ENCODE measurements around the gene DRD1. TPM values are rescaled to one million over a fixed set of nuclear protein-coding genes. Genes with fewer than 3 reads are reported as not detected.
"Not testable (repeated sequence)": the region's sequence is repeated elsewhere in the genome, so short reads cannot be mapped to it uniquely, and the experiment has no call there.

Gene DRD1
- total RNA-seq, 1 donor from 2014 or later: 18.3 TPM

- FAIRE-seq (no peak), DNase-seq (ENCODE audit: low spot score in 2 of 2) (no peak)
Measured at GRCh38 chr5:175438234-175438857, 5.6 kb downstream of the DRD1 start.

- no peak for FAIRE-seq
- DNase-seq (ENCODE audit: low spot score in 2 of 2): no peak
Measured at GRCh38 chr5:175436359-175436758, 7.6 kb downstream of the DRD1 start.

GRCh38 chr5:175434800-175435199 is 9.2 kb downstream of the DRD1 start:
- FAIRE-seq (no peak), DNase-seq (ENCODE audit: low spot score in 2 of 2) (no peak)

- DNase-seq (ENCODE audit: low spot score in 2 of 2): no peak
- no peak for FAIRE-seq
Measured at GRCh38 chr5:175427762-175428161, 16.2 kb downstream of the DRD1 start.

- FAIRE-seq: not testable (repeated sequence)
Measured at GRCh38 chr5:175424594-175424993, 19.4 kb downstream of the DRD1 start.

GRCh38 chr5:175422058-175422457 is 21.9 kb downstream of the DRD1 start:
- no peak for FAIRE-seq
- DNase-seq (ENCODE audit: low spot score in 2 of 2): no peak

More at GRCh38 chr5:175424594-175424993, 19.4 kb downstream of the DRD1 start:
- DNase-seq (ENCODE audit: low spot score in 2 of 2): not testable (repeated sequence)

- FAIRE-seq (no peak), DNase-seq (ENCODE audit: low spot score in 2 of 2) (no peak)
Measured at GRCh38 chr5:175420383-175420782, 23.6 kb downstream of the DRD1 start.

GRCh38 chr5:175418251-175418650 is 25.7 kb downstream of the DRD1 start:
- FAIRE-seq (no peak), DNase-seq (ENCODE audit: low spot score in 2 of 2) (no peak)

GRCh38 chr5:175417384-175417783 is 26.6 kb downstream of the DRD1 start:
- FAIRE-seq (no peak), DNase-seq (ENCODE audit: low spot score in 2 of 2) (no peak)

- FAIRE-seq (no peak), DNase-seq (ENCODE audit: low spot score in 2 of 2) (no peak)
Measured at GRCh38 chr5:175415303-175415702, 28.7 kb downstream of the DRD1 start.

GRCh38 chr5:175410926-175411325 is 33.1 kb downstream of the DRD1 start:
- DNase-seq (ENCODE audit: low spot score in 2 of 2): no peak
- no peak for FAIRE-seq

- no peak for FAIRE-seq
- no peak for DNase-seq (ENCODE audit: low spot score in 2 of 2)
Measured at GRCh38 chr5:175406300-175406699, 37.7 kb downstream of the DRD1 start.

- not testable (repeated sequence) for DNase-seq (ENCODE audit: low spot score in 2 of 2); FAIRE-seq
Measured at GRCh38 chr5:175397590-175398297, 46.2 kb downstream of the DRD1 start.

GRCh38 chr5:175395430-175395829 is 48.6 kb downstream of the DRD1 start:
- not testable (repeated sequence) for FAIRE-seq

GRCh38 chr5:175394601-175395000 is 49.4 kb downstream of the DRD1 start:
- FAIRE-seq: no peak
- no peak for DNase-seq (ENCODE audit: low spot score in 2 of 2)

More at GRCh38 chr5:175395430-175395829, 48.6 kb downstream of the DRD1 start:
- not testable (repeated sequence) for DNase-seq (ENCODE audit: low spot score in 2 of 2)

- no peak for FAIRE-seq
- no peak for DNase-seq (ENCODE audit: low spot score in 2 of 2)
Measured at GRCh38 chr5:175393897-175394296, 50.1 kb downstream of the DRD1 start.

GRCh38 chr5:175392236-175392635 is 51.7 kb downstream of the DRD1 start:
- FAIRE-seq: no peak
- DNase-seq (ENCODE audit: low spot score in 2 of 2): no peak

- DNase-seq (ENCODE audit: low spot score in 2 of 2) (no peak), FAIRE-seq (no peak)
Measured at GRCh38 chr5:175390352-175391083, 53.5 kb downstream of the DRD1 start.
